Astrocyte (in vitro differentiated cells and primary cell): ENCODE data around the gene KLK1.
"Not testable (repeated sequence)": the region's sequence is repeated elsewhere in the genome, so short reads cannot be mapped to it uniquely, and the experiment has no call there.

Source experiments
- CTCF ChIP-seq: IDR thresholded peaks from 2 replicates; pipeline ENCODE4 v1.5.1; 2011; ENCODE audit warnings: low read depth, mild to moderate bottlenecking, inconsistent platforms, low read length, moderate library complexity; ENCODE audit not compliant: insufficient read depth
- EZH2 ChIP-seq: IDR thresholded peaks from 2 replicates; pipeline ENCODE4 v1.6.1; 2012; ENCODE audit warnings: mild to moderate bottlenecking, low read length, inconsistent platforms; ENCODE audit not compliant: insufficient read depth

DNA sequence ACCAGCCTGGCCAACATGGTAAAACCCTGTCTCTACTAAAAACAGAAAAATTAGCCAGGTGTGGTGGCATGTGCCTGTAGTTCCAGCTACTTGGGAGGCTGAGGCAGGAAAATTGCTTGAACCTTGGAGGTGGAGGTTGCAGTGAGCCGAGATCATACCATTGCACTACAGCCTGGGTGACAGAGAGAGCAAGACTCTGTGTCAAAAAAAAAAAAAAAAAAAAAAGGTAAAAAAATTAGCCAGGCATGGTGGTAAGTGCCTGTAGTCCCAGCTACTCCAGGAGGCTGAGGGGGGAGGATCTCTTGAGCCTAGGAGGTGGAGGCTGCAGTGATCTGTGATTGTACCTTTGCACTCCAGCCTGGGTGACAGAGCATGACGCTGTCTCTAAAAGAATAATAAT lies 53.4 kb downstream of the KLK1 start, which contains the start of gene GPR32:
- not testable (repeated sequence) for TF ChIP-seq CTCF, EZH2
